HepG2 (cell line): ENCODE results near the gene TDRD1. TPM values are rescaled to one million over a fixed set of nuclear protein-coding genes. Genes with fewer than 3 reads are reported as not detected.

ENCODE experiments used
- ATAC-seq: fragments of 200-7000 bp; cut with Tn5 transposase; 3 replicates; pipeline ENCODE4 v1.9.1; 2020; ENCODE audit warnings: mild to moderate bottlenecking, moderate library complexity
- BruUV-seq: library from RNA; stranded (reverse); fragments of 400-500 nt; replicated peaks from 2 replicates; lab custom pipeline; 2021; lab: Mats Ljungman, UMichigan
- CTCF ChIA-PET: fragments of 300-600 bp; formaldehyde crosslinking; extraction: SDS; loops from one replicate; lab custom pipeline; 2021; ENCODE audit warnings: low total read pairs, inconsistent platforms, low intra/inter-chr PET ratio; lab: Yijun Ruan, JAX
- POLR2A ChIA-PET: fragments of 350-600 bp; sonication (Branson Sonifier 250); formaldehyde crosslinking; loops from one replicate; lab custom pipeline; 2020; ENCODE audit warnings: antibody characterized with exemption, inconsistent platforms; lab: Yijun Ruan, JAX
- DNase-seq: peaks from one replicate; pipeline ENCODE4 v3.0.0-alpha.2; 2015; ENCODE audit warnings: low spot score
- FAIRE-seq: peaks from 3 replicates; lab custom pipeline; 2011; peaks lifted over from hg19 to GRCh38; lab: Jason Lieb, UNC
- H2AFZ ChIP-seq: one replicate; pipeline ENCODE4 v1.6.1; 2011; ENCODE audit warnings: low read length, inconsistent platforms
- H3K27ac ChIP-seq: fragments of 300-600 bp; 3 replicates; pipeline ENCODE4 v1.8.0; 2011; ENCODE audit warnings: mixed run types, mild to moderate bottlenecking, mixed read lengths, low read length, inconsistent platforms; ENCODE audit not compliant: insufficient read depth; ENCODE audit errors: extremely low read length
- H3K27me3 ChIP-seq, 2 experiments: fragments of 200-600 bp in 1 of 2; 2 replicates in 1 of 2; 3 replicates in 1 of 2; pipeline versions ENCODE4 v1.6.0 to v1.8.0; 2011; ENCODE audit warnings: low read length in 2 of 2, mild to moderate bottlenecking in 2 of 2, moderate library complexity in 2 of 2, inconsistent platforms in 1 of 2; ENCODE audit not compliant: insufficient read depth in 2 of 2, control insufficient read depth in 1 of 2
- H3K36me3 ChIP-seq, 2 experiments: fragments of 200-600 bp in 1 of 2; replicated peaks in 1 of 2; 2 replicates in 1 of 2; 3 replicates in 1 of 2; pipeline versions ENCODE4 v1.5.1 to v1.8.0; 2011; ENCODE audit warnings: low read length in 2 of 2, inconsistent platforms in 1 of 2; ENCODE audit not compliant: insufficient read depth in 2 of 2, control insufficient read depth in 1 of 2
- H3K4me1 ChIP-seq: 2 replicates; pipeline ENCODE4 v1.5.1; 2012; ENCODE audit warnings: low read length, inconsistent platforms; ENCODE audit not compliant: insufficient read depth
- H3K4me2 ChIP-seq: 2 replicates; pipeline ENCODE4 v1.6.0; 2011; ENCODE audit warnings: low read depth, low read length, inconsistent platforms
- H3K4me3 ChIP-seq, 3 experiments: fragments of 200-600 bp in 1 of 3; sonication (generic), shearing (Covaris generic) in 1 of 3; replicated peaks in 1 of 3; 2 replicates each; pipeline ENCODE4 v1.5.1; 2011 to 2016; ENCODE audit warnings: low read length in 3 of 3, inconsistent platforms in 2 of 3, low read depth in 2 of 3, mild to moderate bottlenecking in 2 of 3, control low read depth in 1 of 3, mixed read lengths in 1 of 3; ENCODE audit not compliant: insufficient read depth in 1 of 3
- H3K79me2 ChIP-seq: one replicate; pipeline ENCODE4 v1.6.1; 2011; ENCODE audit warnings: low read length, inconsistent platforms; ENCODE audit not compliant: insufficient read depth
- H3K9ac ChIP-seq: 2 replicates; pipeline ENCODE4 v1.6.0; 2011; ENCODE audit warnings: mild to moderate bottlenecking, low read depth, low read length, inconsistent platforms; ENCODE audit not compliant: insufficient read depth
- H3K9me3 ChIP-seq: 2 replicates; pipeline ENCODE4 v1.5.1; 2012; ENCODE audit warnings: mild to moderate bottlenecking, low read length
- H4K20me1 ChIP-seq: 2 replicates; pipeline ENCODE4 v1.6.0; 2011; ENCODE audit warnings: inconsistent platforms, mild to moderate bottlenecking, low read length, moderate library complexity; ENCODE audit not compliant: insufficient read depth
- DNMT1 ChIP-seq: sonication (generic); formaldehyde crosslinking; IDR thresholded peaks from 2 replicates; pipeline ENCODE4 v1.5.1; 2020; ENCODE audit warnings: mild to moderate bottlenecking, missing genetic modification reagents
- FOXA3 ChIP-seq: IDR thresholded peaks from 2 replicates; pipeline ENCODE4 v1.6.1; 2016; ENCODE audit warnings: missing genetic modification reagents, missing compliant biosample characterization
- GATAD1 ChIP-seq: IDR thresholded peaks from 2 replicates; pipeline ENCODE4 v1.6.1; 2016; ENCODE audit warnings: missing genetic modification reagents, missing compliant biosample characterization
- HMGA1 ChIP-seq: sonication (generic); formaldehyde crosslinking; conservative IDR thresholded peaks from 2 replicates; pipeline ENCODE4 v1.4.0; 2020; ENCODE audit warnings: missing genetic modification reagents
- KLF15 ChIP-seq: sonication (generic); formaldehyde crosslinking; IDR thresholded peaks from 2 replicates; pipeline ENCODE4 v1.8.1; 2023; ENCODE audit warnings: borderline replicate concordance, mild to moderate bottlenecking, inconsistent platforms, missing genetic modification reagents, mixed read lengths
- MTF2 ChIP-seq: sonication (generic); formaldehyde crosslinking; IDR thresholded peaks from 2 replicates; pipeline ENCODE4 v1.5.0; 2020; ENCODE audit warnings: missing genetic modification reagents, borderline replicate concordance
- MYC ChIP-seq: sonication (generic); formaldehyde crosslinking; IDR thresholded peaks from 2 replicates; pipeline ENCODE4 v1.9.0; 2021; ENCODE audit warnings: missing genetic modification reagents, borderline replicate concordance
- NFATC3 ChIP-seq: sonication (generic); formaldehyde crosslinking; IDR thresholded peaks from 2 replicates; pipeline ENCODE4 v1.5.1; 2020; ENCODE audit warnings: mild to moderate bottlenecking, missing genetic modification reagents
- SNAPC5 ChIP-seq: sonication (generic); formaldehyde crosslinking; IDR thresholded peaks from 2 replicates; pipeline ENCODE4 v1.8.1; 2023; ENCODE audit warnings: mild to moderate bottlenecking, missing genetic modification reagents, borderline replicate concordance
- TBL1XR1 ChIP-seq: fragments of 150-350 bp; IDR thresholded peaks from 2 replicates; pipeline ENCODE4 v1.6.1; 2014; ENCODE audit warnings: borderline replicate concordance, low read length; ENCODE audit not compliant: partially characterized antibody
- TFDP2 ChIP-seq: sonication (generic); formaldehyde crosslinking; IDR thresholded peaks from 2 replicates; pipeline ENCODE4 v1.4.0; 2020; ENCODE audit warnings: missing genetic modification reagents
- ZBTB4 ChIP-seq: sonication (generic); formaldehyde crosslinking; IDR thresholded peaks from 2 replicates; pipeline ENCODE4 v1.4.0; 2020; ENCODE audit warnings: missing genetic modification reagents, mild to moderate bottlenecking, borderline replicate concordance
- ZNF24 ChIP-seq: fragments of 450-650 bp; IDR thresholded peaks from 2 replicates; pipeline ENCODE4 v1.6.1; 2017; ENCODE audit warnings: antibody characterized with exemption, mild to moderate bottlenecking
- ZNF292 ChIP-seq: sonication (generic); formaldehyde crosslinking; IDR thresholded peaks from 2 replicates; pipeline ENCODE4 v1.8.1; 2022; ENCODE audit warnings: mild to moderate bottlenecking, low read depth, missing genetic modification reagents, borderline replicate concordance
- ZNF441 ChIP-seq: sonication (generic); formaldehyde crosslinking; IDR thresholded peaks from 2 replicates; pipeline ENCODE4 v1.7.0; 2021; ENCODE audit warnings: missing genetic modification reagents, borderline replicate concordance
- ZNF709 ChIP-seq: sonication (generic); formaldehyde crosslinking; IDR thresholded peaks from 2 replicates; pipeline ENCODE4 v1.5.0; 2020; ENCODE audit warnings: mild to moderate bottlenecking, missing genetic modification reagents
- ZNF737 ChIP-seq: sonication (generic); formaldehyde crosslinking; IDR thresholded peaks from 2 replicates; pipeline ENCODE4 v1.5.0; 2020; ENCODE audit warnings: missing genetic modification reagents, mild to moderate bottlenecking, borderline replicate concordance
- WGBS: methylation state at CpG from one replicate; pipeline ENCODE4 v1.1.6; 2017; ENCODE audit warnings: low lambda C conversion rate; 5-methylcytosine and 5-hydroxymethylcytosine counted together
- in situ Hi-C: cut with HindIII; loops from 2 replicates; pipeline ENCODE4 v1.10.0; 2017; ENCODE audit warnings: low pct_unique_long_range_greater_than_20kb; ENCODE audit not compliant: extremely low pct_ligation_motif_present
- intact Hi-C: fragments of 100-400 bp; cut with micrococcal nuclease; formaldehyde crosslinking; loops from one replicate; pipeline ENCODE4 v1.10.0; 2022; ENCODE audit not compliant: unreplicated experiment
- polyA plus RNA-seq, 8 experiments: library from polyadenylated mRNA; depleted of rRNA in 3 of 8; stranded (reverse) in 7 of 8; unstranded in 1 of 8; fragments of >200 nt; fragmentation: Illumina TruSeq in 4 of 8; extraction: Trizol in 4 of 8; gene quantifications; 2 replicates each; pipeline versions ENCODE4 v1.2.1 to v1.2.3, GENCODE V29; 2011 to 2016; ENCODE audit warnings: low read depth in 4 of 8, missing spikeins in 1 of 8, mixed read lengths in 1 of 8; ENCODE audit not compliant: insufficient read depth in 1 of 8
- total RNA-seq, 5 experiments: library from RNA; depleted of rRNA; stranded (reverse); fragments of >200 nt; fragmentation: Illumina TruSeq; extraction: Trizol; gene quantifications; 2 replicates each; pipeline ENCODE4 v1.2.3, GENCODE V29; 2016; ENCODE audit warnings: low read depth in 1 of 5

Gene TDRD1
- total and polyA plus RNA-seq, 2 of the 13 experiments (the other 11 are each of a cell fraction or from before 2014, with no cell fraction given): not detected

GRCh38 chr10:114265392-114266053, 86.4 kb downstream of the TDRD1 start:
- Histone ChIP-seq H3K9me3 (no peaks in the 10 kb centered on the region), H2AFZ (no peak overlapping the region), H3K27me3 (no peaks in the 10 kb centered on the region; a peak in 1 of 5 replicates), H3K36me3 (no peaks in the 10 kb centered on the region), H3K4me2 (no peak overlapping the region), H3K9ac (no peak overlapping the region), H4K20me1 (no peaks in the 10 kb centered on the region), H3K4me3 (no peak overlapping the region), H3K27ac (no peak overlapping the region), H3K79me2 (no peaks in the 10 kb centered on the region), H3K4me1 (no peaks in the 10 kb centered on the region)
- TF ChIP-seq HMGA1 (CRISPR knock-in tag) (no peak), MTF2 (no peak), NFATC3 (no peak), TBL1XR1 (no peak), MYC (CRISPR knock-in tag) (no peak), KLF15 (CRISPR knock-in tag) (no peak), ZNF292 (CRISPR knock-in tag) (no peak), ZNF709 (CRISPR knock-in tag) (no peak), FOXA3 (CRISPR knock-in tag) (no peak), SNAPC5 (CRISPR knock-in tag) (no peak), GATAD1 (CRISPR knock-in tag) (no peak), TFDP2 (CRISPR knock-in tag) (no peak), ZNF24 (no peak), ZNF441 (no peak), ZNF737 (CRISPR knock-in tag) (no peak), ZBTB4 (CRISPR knock-in tag) (no peak), DNMT1 (CRISPR knock-in tag) (no peak)
- ATAC-seq (no peak), FAIRE-seq (no peak), DNase-seq (no peak)
- no TSS peak for BruUV-seq
- ChIA-PET POLR2A (no interaction called here), CTCF (no interaction called here)
- in situ Hi-C loops: no loop called here
- intact Hi-C loops: no loop called here
- WGBS: 77% methylated on average over 6 of the region's 6 CpGs
